Body of pancreas (tissue), 4 donors: Measurements from ENCODE around the gene YIPF5.

ENCODE experiments used
- POLR2A ChIP-seq, 3 donors: fragments of 450-650 bp; IDR thresholded peaks; one replicate each; pipeline ENCODE4 v1.6.1; 2016; ENCODE audit warnings: antibody characterized with exemption in 3 of 3, mild to moderate bottlenecking in 2 of 3
- TF ChIP-seq, protein P1 (sequence below), 7 experiments: fragments of 450-650 bp in 4 of 7; fragments of 200-600 bp in 3 of 7; sonication (generic) in 3 of 7; IDR thresholded peaks; one replicate each; pipeline ENCODE4 v1.5.1; 2016 to 2019; ENCODE audit warnings: antibody characterized with exemption in 7 of 7

DNA sequence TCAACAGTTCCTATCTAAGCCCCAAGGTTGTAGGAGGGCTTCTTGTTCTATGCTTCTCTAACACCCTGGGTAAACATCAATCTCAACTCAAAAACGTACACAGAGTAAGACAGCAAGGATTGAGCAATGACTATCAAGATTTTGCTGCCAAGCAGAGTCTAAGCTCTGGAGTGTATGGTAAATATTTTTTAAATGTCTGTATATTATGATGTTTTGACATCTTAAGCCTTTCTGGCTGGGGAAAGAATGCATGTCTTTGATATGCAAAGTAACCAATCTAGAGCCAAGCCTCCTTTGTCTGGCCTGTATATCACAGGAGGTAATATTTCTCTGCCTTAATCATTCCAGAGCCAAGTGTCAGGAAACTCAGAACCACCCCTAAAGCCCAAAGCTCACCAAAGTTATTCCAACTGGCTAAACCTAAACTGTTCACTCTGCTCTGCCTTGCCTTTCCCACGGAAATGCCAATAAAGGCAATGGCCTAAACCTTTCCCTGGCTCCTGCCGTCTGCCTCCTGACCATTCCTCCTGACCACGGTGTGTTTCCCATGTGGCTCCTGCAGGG is 45.2 kb downstream of the YIPF5 start:
- TF ChIP-seq, protein P1, sequence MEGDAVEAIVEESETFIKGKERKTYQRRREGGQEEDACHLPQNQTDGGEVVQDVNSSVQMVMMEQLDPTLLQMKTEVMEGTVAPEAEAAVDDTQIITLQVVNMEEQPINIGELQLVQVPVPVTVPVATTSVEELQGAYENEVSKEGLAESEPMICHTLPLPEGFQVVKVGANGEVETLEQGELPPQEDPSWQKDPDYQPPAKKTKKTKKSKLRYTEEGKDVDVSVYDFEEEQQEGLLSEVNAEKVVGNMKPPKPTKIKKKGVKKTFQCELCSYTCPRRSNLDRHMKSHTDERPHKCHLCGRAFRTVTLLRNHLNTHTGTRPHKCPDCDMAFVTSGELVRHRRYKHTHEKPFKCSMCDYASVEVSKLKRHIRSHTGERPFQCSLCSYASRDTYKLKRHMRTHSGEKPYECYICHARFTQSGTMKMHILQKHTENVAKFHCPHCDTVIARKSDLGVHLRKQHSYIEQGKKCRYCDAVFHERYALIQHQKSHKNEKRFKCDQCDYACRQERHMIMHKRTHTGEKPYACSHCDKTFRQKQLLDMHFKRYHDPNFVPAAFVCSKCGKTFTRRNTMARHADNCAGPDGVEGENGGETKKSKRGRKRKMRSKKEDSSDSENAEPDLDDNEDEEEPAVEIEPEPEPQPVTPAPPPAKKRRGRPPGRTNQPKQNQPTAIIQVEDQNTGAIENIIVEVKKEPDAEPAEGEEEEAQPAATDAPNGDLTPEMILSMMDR (IDR thresholded peaks at IDR 0.05), result no peak
- TF ChIP-seq POLR2A (IDR thresholded peaks at IDR 0.05), result no peak
